ENCODE results near the gene ANXA6.
A peak's percentile ranks its signal among the peaks of the same experiment; 100 is the strongest.

The ANXA6 gene

DNA sequence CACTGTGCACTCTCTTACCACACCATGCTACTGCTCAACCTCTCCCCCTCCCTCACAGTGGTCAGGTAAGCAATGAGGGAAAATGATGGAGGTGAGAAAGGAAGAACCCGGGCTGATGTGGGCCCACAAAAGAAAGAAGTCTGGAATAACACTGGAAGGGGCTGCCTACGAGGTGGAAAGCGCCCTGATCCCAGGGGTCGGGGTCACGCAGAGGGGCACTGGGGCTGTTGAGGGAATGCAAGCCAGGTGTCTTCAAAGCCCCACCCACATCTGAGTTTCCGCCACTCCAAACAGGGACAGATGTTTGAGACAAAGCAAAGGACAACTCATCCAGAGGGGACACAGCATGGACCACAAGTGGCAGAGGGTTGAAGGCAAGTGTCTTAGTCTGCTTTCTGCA, 81.0 kb downstream of the ANXA6 start:
- no peaks in the 10 kb centered on the region for H3K27me3 ChIP-seq
- TF ChIP-seq, protein P1, sequence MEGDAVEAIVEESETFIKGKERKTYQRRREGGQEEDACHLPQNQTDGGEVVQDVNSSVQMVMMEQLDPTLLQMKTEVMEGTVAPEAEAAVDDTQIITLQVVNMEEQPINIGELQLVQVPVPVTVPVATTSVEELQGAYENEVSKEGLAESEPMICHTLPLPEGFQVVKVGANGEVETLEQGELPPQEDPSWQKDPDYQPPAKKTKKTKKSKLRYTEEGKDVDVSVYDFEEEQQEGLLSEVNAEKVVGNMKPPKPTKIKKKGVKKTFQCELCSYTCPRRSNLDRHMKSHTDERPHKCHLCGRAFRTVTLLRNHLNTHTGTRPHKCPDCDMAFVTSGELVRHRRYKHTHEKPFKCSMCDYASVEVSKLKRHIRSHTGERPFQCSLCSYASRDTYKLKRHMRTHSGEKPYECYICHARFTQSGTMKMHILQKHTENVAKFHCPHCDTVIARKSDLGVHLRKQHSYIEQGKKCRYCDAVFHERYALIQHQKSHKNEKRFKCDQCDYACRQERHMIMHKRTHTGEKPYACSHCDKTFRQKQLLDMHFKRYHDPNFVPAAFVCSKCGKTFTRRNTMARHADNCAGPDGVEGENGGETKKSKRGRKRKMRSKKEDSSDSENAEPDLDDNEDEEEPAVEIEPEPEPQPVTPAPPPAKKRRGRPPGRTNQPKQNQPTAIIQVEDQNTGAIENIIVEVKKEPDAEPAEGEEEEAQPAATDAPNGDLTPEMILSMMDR (IDR thresholded peaks at IDR 0.05) = no peak
- peaks cover 0 to under 1% (median 0%) of the 10 kb centered on the region in 3 donors for H3K36me3 ChIP-seq
- DNase-seq = no peak
- peaks cover 5 to 59% (median 43%) of the 10 kb centered on the region in 4 donors for H3K4me1 ChIP-seq
- H3K9me3 ChIP-seq = no peaks in the 10 kb centered on the region
- no peak overlapping the region for H3K27ac ChIP-seq
- no peak overlapping the region for H3K4me3 ChIP-seq
- intact Hi-C loops (cut with DNase I; ENCODE audit: low total_unique reads) = no loop called here

- intact Hi-C loops (cut with DNase I; ENCODE audit: low total_unique reads) = no loop called here
- Histone ChIP-seq H3K9me3 (no peaks in the 10 kb centered on the region), H3K36me3 (peaks cover 0 to 8% (median 0%) of the 10 kb centered on the region in 3 donors), H3K27me3 (no peaks in the 10 kb centered on the region), H3K27ac (no peak overlapping the region), H3K4me3 (no peak overlapping the region), H3K4me1 (peaks cover 5 to 63% (median 44%) of the 10 kb centered on the region in 4 donors)
- TF ChIP-seq, protein P1 (IDR thresholded peaks at IDR 0.05) = no peak
- DNase-seq = no peak
Observed at GRCh38 chr5:151075698-151076331, 81.8 kb downstream of the ANXA6 start.

GRCh38 chr5:151074557-151074956, 83.0 kb downstream of the ANXA6 start:
- Histone ChIP-seq H3K27ac (no peak overlapping the region), H3K9me3 (no peaks in the 10 kb centered on the region), H3K4me1 (peaks cover 5 to 61% (median 40%) of the 10 kb centered on the region in 4 donors), H3K36me3 (peaks cover 0 to 8% (median 0%) of the 10 kb centered on the region in 3 donors), H3K27me3 (no peaks in the 10 kb centered on the region), H3K4me3 (no peak overlapping the region)
- TF ChIP-seq, protein P1 (IDR thresholded peaks at IDR 0.05) = no peak
- intact Hi-C loops (cut with DNase I; ENCODE audit: low total_unique reads) = no loop called here
- DNase-seq = no peak

DNA sequence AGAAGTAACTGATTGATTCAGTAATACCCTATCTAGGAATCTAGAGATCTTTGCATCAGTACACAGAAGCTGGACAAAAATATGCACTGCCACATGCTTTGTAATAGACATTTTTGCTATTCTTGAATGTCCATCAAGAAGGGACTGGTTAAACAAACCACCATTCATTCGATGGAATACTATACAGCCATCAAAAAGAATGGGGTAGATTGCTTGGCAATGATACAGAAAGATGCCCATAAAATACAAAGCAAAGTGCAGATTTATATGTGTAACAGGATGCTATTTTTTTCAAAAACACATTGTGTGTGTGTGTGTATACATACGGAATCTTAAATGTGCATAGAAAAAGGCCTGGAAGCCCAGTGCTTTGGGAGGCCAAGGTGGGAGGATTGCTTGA, 84.3 kb downstream of the ANXA6 start:
- H3K4me1 ChIP-seq = peaks cover 5 to 60% (median 42%) of the 10 kb centered on the region in 4 donors
- H3K27ac ChIP-seq = peak overlapping the region; percentile 50 to 54
- H3K27me3 ChIP-seq = no peaks in the 10 kb centered on the region
- H3K9me3 ChIP-seq = no peaks in the 10 kb centered on the region
- no peak for DNase-seq
- no peak overlapping the region for H3K4me3 ChIP-seq
- TF ChIP-seq, protein P1 (IDR thresholded peaks at IDR 0.05) = no peak
- intact Hi-C loops (cut with DNase I; ENCODE audit: low total_unique reads) = no loop called here
- peaks cover 0 to 8% (median 0%) of the 10 kb centered on the region in 3 donors for H3K36me3 ChIP-seq

GRCh38 chr5:151072630-151073025, 85.0 kb downstream of the ANXA6 start:
- TF ChIP-seq, protein P1 (IDR thresholded peaks at IDR 0.05) = no peak
- H3K36me3 ChIP-seq = peaks cover 0 to 8% (median 0%) of the 10 kb centered on the region in 3 donors
- no peaks in the 10 kb centered on the region for H3K9me3 ChIP-seq
- no peak for DNase-seq
- peak overlapping the region; percentile 50 to 54 for H3K27ac ChIP-seq
- H3K4me1 ChIP-seq = peaks cover 5 to 61% (median 46%) of the 10 kb centered on the region in 4 donors
- H3K27me3 ChIP-seq = no peaks in the 10 kb centered on the region
- no peak overlapping the region for H3K4me3 ChIP-seq
- intact Hi-C loops (cut with DNase I; ENCODE audit: low total_unique reads) = no loop called here

Measured in tibial artery (tissue), 4 donors.